Muscle layer of colon (tissue), 2 donors: ENCODE data around the gene NPL.
A peak's percentile ranks its signal among the peaks of the same experiment; 100 is the strongest.

Experiments used
- H3K27ac ChIP-seq: one replicate; pipeline ENCODE4 v1.7.0; 2013; ENCODE audit warnings: low read depth, mild to moderate bottlenecking, low read length, moderate library complexity
- H3K27me3 ChIP-seq, 2 donors: one replicate each; pipeline ENCODE4 v1.7.0; 2013; ENCODE audit warnings: low read length in 2 of 2, mild to moderate bottlenecking in 2 of 2; ENCODE audit not compliant: insufficient read depth in 2 of 2, control insufficient read depth in 1 of 2
- H3K36me3 ChIP-seq: one replicate; pipeline ENCODE4 v1.7.0; 2013; ENCODE audit warnings: mild to moderate bottlenecking, low read length; ENCODE audit not compliant: insufficient read depth
- H3K4me1 ChIP-seq: one replicate; pipeline ENCODE4 v1.7.0; 2013; ENCODE audit warnings: mild to moderate bottlenecking, low read length; ENCODE audit not compliant: insufficient read depth
- H3K4me3 ChIP-seq, 2 donors: one replicate each; pipeline ENCODE4 v1.7.0; 2013; ENCODE audit warnings: low read length in 2 of 2, low read depth in 1 of 2, mild to moderate bottlenecking in 1 of 2, moderate library complexity in 1 of 2
- H3K9ac ChIP-seq: one replicate; pipeline ENCODE4 v1.7.0; 2013; ENCODE audit warnings: low read length
- H3K9me3 ChIP-seq: one replicate; pipeline ENCODE4 v1.7.0; 2013; ENCODE audit warnings: mild to moderate bottlenecking, low read length
- donor health status: abdominal sarcoma.
- donor health status: Adenocarcinoma of cecum.

The NPL gene

GRCh38 chr1:182833271-182833670, 43.7 kb downstream of the NPL start:
- no peaks in the 10 kb centered on the region for H3K27me3 ChIP-seq
- H3K4me3 ChIP-seq = no peak overlapping the region
- no peaks in the 10 kb centered on the region for H3K4me1 ChIP-seq
- no peaks in the 10 kb centered on the region for H3K36me3 ChIP-seq
- no peak overlapping the region for H3K9ac ChIP-seq
- H3K9me3 ChIP-seq = no peaks in the 10 kb centered on the region
- no peak overlapping the region for H3K27ac ChIP-seq

- no peak overlapping the region for H3K4me3 ChIP-seq
- H3K27ac ChIP-seq = no peak overlapping the region
- H3K36me3 ChIP-seq = no peaks in the 10 kb centered on the region
- H3K9ac ChIP-seq = no peak overlapping the region
- H3K4me1 ChIP-seq = no peaks in the 10 kb centered on the region
- no peaks in the 10 kb centered on the region for H3K9me3 ChIP-seq
- H3K27me3 ChIP-seq = no peaks in the 10 kb centered on the region
Measured at GRCh38 chr1:182834326-182834725, 44.8 kb downstream of the NPL start.

- H3K4me3 ChIP-seq = no peak overlapping the region
- no peaks in the 10 kb centered on the region for H3K9me3 ChIP-seq
- H3K4me1 ChIP-seq = peaks cover 5% of the 10 kb centered on the region
- no peak overlapping the region for H3K9ac ChIP-seq
- H3K27ac ChIP-seq = no peak overlapping the region
- H3K36me3 ChIP-seq = no peaks in the 10 kb centered on the region
- H3K27me3 ChIP-seq = no peaks in the 10 kb centered on the region
Measured at GRCh38 chr1:182835806-182836205, 46.2 kb downstream of the NPL start.

- peaks cover 8% of the 10 kb centered on the region for H3K36me3 ChIP-seq
- H3K27me3 ChIP-seq = no peaks in the 10 kb centered on the region
- H3K27ac ChIP-seq = peak within 1 kb of the TSS; percentile 93
- H3K4me1 ChIP-seq = peaks cover 25% of the 10 kb centered on the region
- H3K9ac ChIP-seq = peak within 1 kb of the TSS; percentile 72
- no peaks in the 10 kb centered on the region for H3K9me3 ChIP-seq
- H3K4me3 ChIP-seq = peak within 1 kb of the TSS; percentile 55 to 94
Measured at GRCh38 chr1:182839209-182840066, 49.9 kb downstream of the NPL start, which contains the start of gene DHX9. Gene DHX9, plus strand, starts transcription at chr1:182839347. Its CDS starts 3,220 bp downstream, at chr1:182842567.

- Histone ChIP-seq H3K9me3 (no peaks in the 10 kb centered on the region), H3K36me3 (peaks cover 13% of the 10 kb centered on the region), H3K4me1 (peaks cover 25% of the 10 kb centered on the region), H3K4me3 (peak overlapping the region in 1 of 2 donors; percentile 94), H3K27ac (no peak overlapping the region), H3K27me3 (no peaks in the 10 kb centered on the region), H3K9ac (no peak overlapping the region)
Measured at GRCh38 chr1:182841368-182841988, 51.9 kb downstream of the NPL start.

- H3K4me1 ChIP-seq = peaks cover 25% of the 10 kb centered on the region
- no peaks in the 10 kb centered on the region for H3K9me3 ChIP-seq
- no peaks in the 10 kb centered on the region for H3K27me3 ChIP-seq
- H3K9ac ChIP-seq = no peak overlapping the region
- H3K27ac ChIP-seq = no peak overlapping the region
- peak overlapping the region in 1 of 2 donors; percentile 1 for H3K4me3 ChIP-seq
- peaks cover 20% of the 10 kb centered on the region for H3K36me3 ChIP-seq
Measured at GRCh38 chr1:182842265-182842664, 52.7 kb downstream of the NPL start.

- peaks cover 48% of the 10 kb centered on the region for H3K36me3 ChIP-seq
- no peaks in the 10 kb centered on the region for H3K27me3 ChIP-seq
- no peak overlapping the region for H3K4me3 ChIP-seq
- H3K9me3 ChIP-seq = no peaks in the 10 kb centered on the region
- peaks cover 25% of the 10 kb centered on the region for H3K4me1 ChIP-seq
- H3K9ac ChIP-seq = no peak overlapping the region
- no peak overlapping the region for H3K27ac ChIP-seq
Measured at GRCh38 chr1:182845379-182845778, 55.8 kb downstream of the NPL start.

- Histone ChIP-seq H3K4me3 (no peak overlapping the region), H3K9ac (no peak overlapping the region), H3K9me3 (no peaks in the 10 kb centered on the region), H3K27ac (no peak overlapping the region), H3K36me3 (peaks cover 49% of the 10 kb centered on the region), H3K27me3 (no peaks in the 10 kb centered on the region), H3K4me1 (peaks cover 19% of the 10 kb centered on the region)
Measured at GRCh38 chr1:182845894-182846293, 56.3 kb downstream of the NPL start.

- H3K9me3 ChIP-seq = no peaks in the 10 kb centered on the region
- H3K4me1 ChIP-seq = peaks cover 8% of the 10 kb centered on the region
- H3K27me3 ChIP-seq = no peaks in the 10 kb centered on the region
- H3K9ac ChIP-seq = no peak overlapping the region
- H3K27ac ChIP-seq = no peak overlapping the region
- no peak overlapping the region for H3K4me3 ChIP-seq
- H3K36me3 ChIP-seq = peaks cover 53% of the 10 kb centered on the region
Measured at GRCh38 chr1:182847105-182847504, 57.5 kb downstream of the NPL start.

- Histone ChIP-seq H3K4me3 (no peak overlapping the region), H3K9ac (no peak overlapping the region), H3K27ac (no peak overlapping the region), H3K36me3 (peaks cover 61% of the 10 kb centered on the region), H3K4me1 (no peaks in the 10 kb centered on the region), H3K9me3 (no peaks in the 10 kb centered on the region), H3K27me3 (no peaks in the 10 kb centered on the region)
Measured at GRCh38 chr1:182848736-182849135, 59.2 kb downstream of the NPL start.

GRCh38 chr1:182850319-182850718, 60.7 kb downstream of the NPL start:
- H3K9ac ChIP-seq = no peak overlapping the region
- H3K4me3 ChIP-seq = no peak overlapping the region
- no peaks in the 10 kb centered on the region for H3K27me3 ChIP-seq
- H3K9me3 ChIP-seq = no peaks in the 10 kb centered on the region
- H3K4me1 ChIP-seq = no peaks in the 10 kb centered on the region
- peaks cover 72% of the 10 kb centered on the region for H3K36me3 ChIP-seq
- H3K27ac ChIP-seq = no peak overlapping the region
